Measurements from ENCODE around the gene RPL5. TPM values are rescaled to one million over a fixed set of nuclear protein-coding genes. Genes with fewer than 3 reads are reported as not detected.

Gene RPL5
- total and polyA plus RNA-seq, 2 of the 8 experiments (the other 6 are each of a cell fraction or from before 2014, with no cell fraction given) = 1,506 to 2,034 TPM

DNA sequence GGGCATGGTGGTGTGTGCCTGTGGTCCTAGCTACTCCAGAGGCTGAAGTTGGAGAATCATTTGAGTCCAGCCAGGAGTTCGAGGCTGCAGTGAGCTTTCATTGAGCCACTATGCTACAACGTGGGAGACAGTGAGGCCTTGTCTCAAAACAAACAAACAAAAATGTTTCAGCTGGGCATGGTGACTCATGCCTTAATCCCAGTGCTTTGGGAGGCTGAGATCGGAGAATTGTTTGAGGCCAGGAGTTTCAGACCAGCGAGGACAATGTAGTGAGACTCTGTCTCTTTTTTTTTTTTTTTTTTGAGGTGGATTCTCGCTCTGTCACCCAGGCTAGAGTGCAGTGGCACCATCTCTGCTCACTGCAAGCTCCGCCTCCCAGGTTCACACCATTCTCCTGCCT is 5.0 kb upstream of the RPL5 start:
- TF ChIP-seq EZH2 (IDR thresholded peaks at IDR 0.05; ENCODE audit: low read depth, low read length, severe bottlenecking) (no peak), JUND (IDR thresholded peaks at IDR 0.05; ENCODE audit: low read length) (no peak), HDAC6 (IDR thresholded peaks at IDR 0.05; ENCODE audit: low read depth, low read length) (no peak)
- TF ChIP-seq, protein P1, sequence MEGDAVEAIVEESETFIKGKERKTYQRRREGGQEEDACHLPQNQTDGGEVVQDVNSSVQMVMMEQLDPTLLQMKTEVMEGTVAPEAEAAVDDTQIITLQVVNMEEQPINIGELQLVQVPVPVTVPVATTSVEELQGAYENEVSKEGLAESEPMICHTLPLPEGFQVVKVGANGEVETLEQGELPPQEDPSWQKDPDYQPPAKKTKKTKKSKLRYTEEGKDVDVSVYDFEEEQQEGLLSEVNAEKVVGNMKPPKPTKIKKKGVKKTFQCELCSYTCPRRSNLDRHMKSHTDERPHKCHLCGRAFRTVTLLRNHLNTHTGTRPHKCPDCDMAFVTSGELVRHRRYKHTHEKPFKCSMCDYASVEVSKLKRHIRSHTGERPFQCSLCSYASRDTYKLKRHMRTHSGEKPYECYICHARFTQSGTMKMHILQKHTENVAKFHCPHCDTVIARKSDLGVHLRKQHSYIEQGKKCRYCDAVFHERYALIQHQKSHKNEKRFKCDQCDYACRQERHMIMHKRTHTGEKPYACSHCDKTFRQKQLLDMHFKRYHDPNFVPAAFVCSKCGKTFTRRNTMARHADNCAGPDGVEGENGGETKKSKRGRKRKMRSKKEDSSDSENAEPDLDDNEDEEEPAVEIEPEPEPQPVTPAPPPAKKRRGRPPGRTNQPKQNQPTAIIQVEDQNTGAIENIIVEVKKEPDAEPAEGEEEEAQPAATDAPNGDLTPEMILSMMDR (IDR thresholded peaks at IDR 0.05; ENCODE audit: control extremely low read depth in 1 of 3, insufficient read depth in 1 of 3, low read depth in 1 of 3, low read length in 3 of 3) = no peak
- no peak overlapping the region for H3K9ac ChIP-seq (replicated peaks in 1 of 4; ENCODE audit: extremely low read depth in 1 of 4, low read depth in 3 of 4, low read length in 3 of 4)
- H3K79me2 ChIP-seq (ENCODE audit: control insufficient read depth in 1 of 2, insufficient read depth in 2 of 2, low read length in 2 of 2) = no peaks in the 10 kb centered on the region
- DNase-seq (ENCODE audit: low read depth in 1 of 2, low spot score in 2 of 2) (no peak), FAIRE-seq (no peak)
- 62% methylated on average over 3 of the region's 6 CpGs; no CpG with 5 or more reads in 1 of the 2 experiments for WGBS, 2 experiments (ENCODE audit: extremely low coverage in 1 of 2, insufficient coverage in 1 of 2, insufficient read length in 1 of 2, insufficient replicate concordance in 2 of 2, low coverage in 1 of 2, low lambda C conversion rate in 2 of 2, missing lambda C conversion rate in 1 of 2)
- H3K27me3 ChIP-seq (replicated peaks in 1 of 4; ENCODE audit: control insufficient read depth in 3 of 4, extremely low read depth in 1 of 4, insufficient read depth in 3 of 4, low read length in 3 of 4) = no peaks in the 10 kb centered on the region
- H3K27ac ChIP-seq (ENCODE audit: low read depth, low read length) = no peak overlapping the region
- POLR2A ChIA-PET (ENCODE audit: partially characterized antibody) = interaction anchor here (0.7 kb wide), 1 partner anchor 72 kb away, joined by 3 read pairs; no protein-coding TSS in a partner anchor
- H3K23ac ChIP-seq (ENCODE audit: insufficient read length) = no peak overlapping the region
- no peak overlapping the region for H4K8ac ChIP-seq (ENCODE audit: extremely low read depth, insufficient read depth, low read length)
- H2BK120ac ChIP-seq (replicated peaks; ENCODE audit: low read depth, low read length) = no peak overlapping the region
- H3K9me3 ChIP-seq (ENCODE audit: insufficient read depth in 2 of 2, low read depth in 1 of 2, low read length in 1 of 2) = no peaks in the 10 kb centered on the region
- no peaks in the 10 kb centered on the region for H3K23me2 ChIP-seq (ENCODE audit: low read depth, low read length)
- no peak overlapping the region for H3K4me3 ChIP-seq (ENCODE audit: extremely low read depth in 1 of 4, insufficient read depth in 2 of 4, low read depth in 3 of 4, low read length in 4 of 4)
- H2BK20ac ChIP-seq (ENCODE audit: low read length) = no peak overlapping the region
- no peak overlapping the region for H3K56ac ChIP-seq (replicated peaks; ENCODE audit: insufficient read length, low read depth, low read length)
- no peak overlapping the region for H3K18ac ChIP-seq (ENCODE audit: extremely low read depth, low read length)
- no peak overlapping the region for H3K4ac ChIP-seq (replicated peaks; ENCODE audit: insufficient read length, low read depth, low read length)
- H4K20me1 ChIP-seq (replicated peaks in 1 of 2; ENCODE audit: control insufficient read depth in 1 of 2, insufficient read depth in 2 of 2, low read length in 2 of 2) = no peaks in the 10 kb centered on the region
- no peak overlapping the region for H2BK15ac ChIP-seq (ENCODE audit: low read length)
- no peak overlapping the region for H2AK5ac ChIP-seq (ENCODE audit: low read depth, low read length)
- no peak overlapping the region for H4K91ac ChIP-seq (replicated peaks; ENCODE audit: insufficient read length, low read length)
- no peak overlapping the region for H3K14ac ChIP-seq (ENCODE audit: insufficient read length)
- no peaks in the 10 kb centered on the region for H3K36me3 ChIP-seq (ENCODE audit: control insufficient read depth in 2 of 4, insufficient read depth in 4 of 4, low read length in 3 of 4)
- H2AFZ ChIP-seq (ENCODE audit: low read length) = no peak overlapping the region
- H3K4me2 ChIP-seq (ENCODE audit: insufficient read depth in 1 of 2, low read depth in 2 of 2, low read length in 2 of 2) = no peak overlapping the region
- H4K5ac ChIP-seq (ENCODE audit: insufficient read length, low read depth, low read length) = no peak overlapping the region
- H3K79me1 ChIP-seq (ENCODE audit: low read depth, low read length) = no peaks in the 10 kb centered on the region
- peaks cover 0 to 3% (median 0%) of the 10 kb centered on the region in 4 experiments; a peak in 1 of 7 replicates for H3K4me1 ChIP-seq (replicated peaks in 1 of 4; ENCODE audit: control insufficient read depth in 3 of 4, insufficient read depth in 4 of 4, low read length in 3 of 4)
- no peak overlapping the region for H2BK5ac ChIP-seq (ENCODE audit: low read depth, low read length)
- CTCF ChIA-PET (ENCODE audit: partially characterized antibody) = interaction anchor here (2.5 kb wide), 1 partner anchor 9 kb away, joined by 20 read pairs; no protein-coding TSS in a partner anchor
- no peak overlapping the region for H2BK12ac ChIP-seq (ENCODE audit: low read depth, low read length)
